Activated naive CD8-positive, alpha-beta T cell treated with anti-CD3 and anti-CD28 coated beads, Interleukin-2, amount 50 U/mL, for 24 hours (primary cell): ENCODE data around the gene CKAP4.

ENCODE experiments used
- ATAC-seq: fragments of 150-1000 bp; cut with Tn5 transposase; one replicate; pipeline ENCODE4 v1.10.0; 2021
- DNase-seq: peaks from one replicate; pipeline ENCODE4 v3.0.0; 2021
- H3K27ac Mint-ChIP-seq: one replicate; pipeline ENCODE4 v1.8.0; 2021; ENCODE audit warnings: mild to moderate bottlenecking, mixed read lengths
- H3K27me3 Mint-ChIP-seq: one replicate; pipeline ENCODE4 v1.8.0; 2021; ENCODE audit warnings: mixed read lengths
- H3K36me3 Mint-ChIP-seq: one replicate; pipeline ENCODE4 v1.8.0; 2021; ENCODE audit warnings: low read depth, mixed read lengths
- H3K4me1 Mint-ChIP-seq: one replicate; pipeline ENCODE4 v1.8.0; 2021; ENCODE audit warnings: mixed read lengths
- H3K4me3 Mint-ChIP-seq: one replicate; pipeline ENCODE4 v1.8.0; 2021; ENCODE audit warnings: mild to moderate bottlenecking, moderate library complexity, mixed read lengths
- H3K9me3 Mint-ChIP-seq: one replicate; pipeline ENCODE4 v1.8.0; 2021; ENCODE audit warnings: mixed read lengths

The CKAP4 gene

GRCh38 chr12:106239241-106239950, 8.4 kb downstream of the CKAP4 start:
- peaks cover 15% of the 10 kb centered on the region for H3K36me3 Mint-ChIP-seq
- ATAC-seq: no peak
- no peaks in the 10 kb centered on the region for H3K9me3 Mint-ChIP-seq
- no peaks in the 10 kb centered on the region for H3K4me1 Mint-ChIP-seq
- DNase-seq: no peak
- H3K27ac Mint-ChIP-seq: no peak overlapping the region
- H3K4me3 Mint-ChIP-seq: no peak overlapping the region
- peaks cover 2% of the 10 kb centered on the region for H3K27me3 Mint-ChIP-seq

GRCh38 chr12:106238146-106238545, 9.7 kb downstream of the CKAP4 start:
- ATAC-seq: no peak
- no peak overlapping the region for H3K27ac Mint-ChIP-seq

DNA sequence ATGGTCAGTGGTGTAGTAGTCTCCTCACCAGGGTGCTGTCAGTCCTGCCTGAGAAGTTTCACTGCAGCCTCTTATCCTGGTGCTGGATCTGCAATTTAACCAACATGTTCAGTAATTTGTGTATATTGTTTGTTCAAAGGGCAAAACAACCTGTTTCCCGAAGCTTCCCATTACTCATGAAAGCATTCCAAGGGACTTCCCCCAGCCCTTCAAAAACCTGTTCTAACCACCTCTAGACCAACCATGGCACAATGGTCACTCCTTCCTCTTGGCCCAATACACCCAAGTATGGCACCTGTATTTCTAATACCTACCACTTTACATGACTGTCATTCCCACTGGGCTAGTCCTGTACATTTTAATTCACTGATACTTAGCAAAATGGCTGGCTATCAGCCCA, 12.1 kb downstream of the CKAP4 start:
- Mint-ChIP-seq H3K4me3 (no peak overlapping the region), H3K9me3 (no peaks in the 10 kb centered on the region), H3K27ac (peak overlapping the region; percentile 19), H3K36me3 (peaks cover 14% of the 10 kb centered on the region), H3K27me3 (peaks cover 1% of the 10 kb centered on the region), H3K4me1 (no peaks in the 10 kb centered on the region)
- DNase-seq (no peak), ATAC-seq (no peak)

More at GRCh38 chr12:106238146-106238545, 9.7 kb downstream of the CKAP4 start:
- H3K27me3 Mint-ChIP-seq: peaks cover 2% of the 10 kb centered on the region
- no peak overlapping the region for H3K4me3 Mint-ChIP-seq
- H3K9me3 Mint-ChIP-seq: no peaks in the 10 kb centered on the region
- peaks cover 15% of the 10 kb centered on the region for H3K36me3 Mint-ChIP-seq
- no peak for DNase-seq
- no peaks in the 10 kb centered on the region for H3K4me1 Mint-ChIP-seq

DNA sequence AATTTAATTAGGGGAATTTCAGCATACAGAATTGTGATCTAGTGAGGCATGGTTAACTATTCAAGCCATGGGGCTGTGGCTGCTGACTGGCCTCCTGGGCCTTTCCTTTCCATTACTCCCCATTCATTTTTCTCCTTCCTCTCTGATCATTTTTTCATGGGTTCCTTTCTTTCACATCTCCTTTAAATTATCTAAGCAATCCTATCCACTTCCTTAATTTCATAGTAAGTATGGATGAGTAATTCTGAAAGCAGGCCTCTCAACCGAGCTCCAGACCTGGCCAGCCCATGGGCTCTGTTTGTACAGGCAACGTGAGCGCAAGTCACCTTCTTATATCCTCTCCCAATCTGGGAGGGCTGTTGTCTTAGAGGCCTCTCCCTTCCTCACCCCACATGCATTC, 13.4 kb downstream of the CKAP4 start:
- Mint-ChIP-seq H3K36me3 (peaks cover 9% of the 10 kb centered on the region), H3K27ac (no peak overlapping the region), H3K27me3 (peaks cover 1% of the 10 kb centered on the region), H3K9me3 (no peaks in the 10 kb centered on the region), H3K4me3 (no peak overlapping the region), H3K4me1 (no peaks in the 10 kb centered on the region)
- ATAC-seq (no peak), DNase-seq (no peak)

GRCh38 chr12:106233011-106233410, 14.8 kb downstream of the CKAP4 start:
- no peaks in the 10 kb centered on the region for H3K9me3 Mint-ChIP-seq
- peaks cover 1% of the 10 kb centered on the region for H3K27me3 Mint-ChIP-seq
- no peak overlapping the region for H3K27ac Mint-ChIP-seq
- H3K4me3 Mint-ChIP-seq: no peak overlapping the region
- no peak for ATAC-seq
- H3K4me1 Mint-ChIP-seq: no peaks in the 10 kb centered on the region
- H3K36me3 Mint-ChIP-seq: peaks cover 3% of the 10 kb centered on the region
- no peak for DNase-seq

DNA sequence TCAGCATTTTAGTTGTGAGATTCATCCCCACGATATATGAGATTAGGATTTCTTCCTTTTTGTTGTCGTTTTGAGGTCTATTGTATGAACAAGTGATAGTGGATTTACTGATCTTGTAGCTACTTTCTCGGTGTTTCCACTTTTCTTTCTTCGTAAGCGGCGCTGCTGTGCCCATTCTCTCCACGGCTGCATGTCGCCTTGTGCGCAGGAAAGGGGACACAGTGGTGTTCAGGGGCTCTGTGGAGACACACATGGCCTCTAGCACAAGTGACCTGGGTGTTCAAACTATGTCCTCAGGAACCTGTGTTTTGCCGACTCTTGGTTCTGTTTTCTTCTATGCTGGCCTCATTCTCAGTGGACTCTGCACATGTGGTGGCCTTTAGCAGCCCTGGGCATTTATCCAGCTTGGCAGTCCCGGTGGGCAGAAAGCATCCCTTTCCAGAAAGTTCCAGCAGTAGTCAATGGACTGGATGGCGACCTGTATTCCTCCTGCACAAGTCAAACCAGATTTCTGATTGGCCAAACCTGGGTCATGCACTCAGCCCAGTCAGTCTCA, 18.7 kb downstream of the CKAP4 start:
- ATAC-seq (no peak), DNase-seq (no peak)
- no peaks in the 10 kb centered on the region for H3K36me3 Mint-ChIP-seq
- H3K27ac Mint-ChIP-seq: no peak overlapping the region
- peaks cover 12% of the 10 kb centered on the region for H3K4me1 Mint-ChIP-seq
- peaks cover 1% of the 10 kb centered on the region for H3K27me3 Mint-ChIP-seq
- H3K9me3 Mint-ChIP-seq: no peaks in the 10 kb centered on the region
- no peak overlapping the region for H3K4me3 Mint-ChIP-seq

DNA sequence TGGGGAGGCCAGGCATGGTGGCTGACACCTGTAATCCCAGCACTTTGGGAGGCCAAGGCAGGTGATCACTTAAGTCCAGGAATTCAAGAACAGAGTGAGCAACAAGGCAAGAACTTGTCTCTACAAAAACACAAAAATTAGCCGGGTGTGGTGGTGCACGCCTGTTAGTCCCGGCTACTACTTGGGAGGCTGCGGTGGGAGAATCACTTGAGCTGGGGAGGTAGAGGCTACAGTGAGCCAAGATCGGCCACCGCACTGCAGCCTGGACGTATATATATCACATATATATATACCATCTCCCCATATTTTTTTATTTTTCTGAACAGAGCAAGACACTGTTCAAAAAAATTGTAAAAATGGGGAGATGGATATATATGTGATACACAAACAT, 19.5 kb downstream of the CKAP4 start:
- no peak for ATAC-seq
- no peak overlapping the region for H3K27ac Mint-ChIP-seq
- peaks cover 1% of the 10 kb centered on the region for H3K27me3 Mint-ChIP-seq
- H3K4me1 Mint-ChIP-seq: peaks cover 13% of the 10 kb centered on the region
- H3K36me3 Mint-ChIP-seq: no peaks in the 10 kb centered on the region
- H3K9me3 Mint-ChIP-seq: no peaks in the 10 kb centered on the region
- H3K4me3 Mint-ChIP-seq: no peak overlapping the region
- DNase-seq: no peak

GRCh38 chr12:106227641-106228319, 20.0 kb downstream of the CKAP4 start:
- ATAC-seq (peak; percentile 68), DNase-seq (peak; percentile 35)
- no peak overlapping the region for H3K27ac Mint-ChIP-seq
- no peaks in the 10 kb centered on the region for H3K9me3 Mint-ChIP-seq
- peaks cover 13% of the 10 kb centered on the region for H3K4me1 Mint-ChIP-seq
- no peak overlapping the region for H3K4me3 Mint-ChIP-seq
- H3K27me3 Mint-ChIP-seq: peaks cover 1% of the 10 kb centered on the region
- H3K36me3 Mint-ChIP-seq: no peaks in the 10 kb centered on the region

DNA sequence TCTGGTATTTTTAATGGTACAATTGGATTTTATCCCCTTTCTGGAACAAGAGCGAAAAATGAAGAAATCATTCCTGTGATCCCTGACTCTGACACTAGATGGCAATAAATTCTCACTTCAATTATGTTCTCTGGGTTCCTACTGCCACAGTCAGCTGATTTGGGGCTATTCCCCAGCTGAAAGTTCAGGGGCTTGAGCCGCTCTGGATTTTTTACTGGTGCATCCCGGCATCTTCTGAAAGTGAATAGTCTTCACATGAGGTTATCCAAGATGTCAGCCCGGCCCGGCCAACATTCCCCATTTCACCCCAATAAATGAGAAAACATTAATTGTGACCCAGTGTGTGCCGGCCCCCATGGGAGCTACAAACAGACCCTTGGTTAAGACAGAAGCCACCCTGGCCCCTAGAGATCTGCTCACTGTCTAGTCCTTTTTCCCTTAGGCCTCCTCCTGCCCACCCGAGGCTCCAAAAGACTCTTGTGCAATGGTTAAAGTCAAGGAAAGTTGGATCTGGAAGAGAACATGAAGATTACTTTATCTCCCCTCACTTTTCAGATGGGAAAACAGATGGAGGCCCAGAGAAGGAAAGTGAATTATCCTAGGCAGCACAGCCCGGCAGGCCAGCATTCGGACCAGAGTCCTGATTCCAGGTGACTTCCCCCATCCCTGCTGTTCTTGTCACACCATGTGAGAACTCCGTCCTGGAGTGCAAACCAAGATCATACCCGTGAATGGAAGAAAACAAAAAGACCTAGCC, 20.8 kb downstream of the CKAP4 start:
- no peak for ATAC-seq
- H3K27ac Mint-ChIP-seq: no peak overlapping the region
- DNase-seq: no peak
- H3K36me3 Mint-ChIP-seq: no peaks in the 10 kb centered on the region
- peaks cover 2% of the 10 kb centered on the region for H3K27me3 Mint-ChIP-seq
- no peaks in the 10 kb centered on the region for H3K9me3 Mint-ChIP-seq
- H3K4me1 Mint-ChIP-seq: peaks cover 13% of the 10 kb centered on the region
- H3K4me3 Mint-ChIP-seq: no peak overlapping the region

DNA sequence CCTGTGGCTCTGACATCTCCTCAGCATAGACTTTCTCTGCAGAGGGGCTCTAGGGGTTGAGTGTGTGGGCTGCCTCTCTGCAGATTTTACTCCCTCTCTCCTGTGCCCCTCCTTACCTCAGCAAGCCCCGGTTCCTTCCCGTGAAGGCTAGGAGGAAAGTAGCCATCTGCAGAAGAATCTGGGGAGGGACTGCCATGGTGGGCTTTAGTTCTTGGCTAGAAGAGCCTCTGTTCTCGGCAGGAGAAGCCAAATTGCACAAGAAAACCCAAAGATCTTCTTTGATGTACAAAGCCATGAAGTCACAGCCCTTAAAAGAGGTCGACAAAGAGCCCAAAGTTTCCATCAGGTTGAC, 23.5 kb downstream of the CKAP4 start:
- Mint-ChIP-seq H3K27ac (no peak overlapping the region), H3K4me3 (no peak overlapping the region), H3K9me3 (no peaks in the 10 kb centered on the region), H3K4me1 (peaks cover 13% of the 10 kb centered on the region), H3K36me3 (no peaks in the 10 kb centered on the region), H3K27me3 (peaks cover 4% of the 10 kb centered on the region)
- ATAC-seq (no peak), DNase-seq (no peak)

GRCh38 chr12:106223485-106224354, 24.1 kb downstream of the CKAP4 start:
- Mint-ChIP-seq H3K4me3 (no peak overlapping the region), H3K9me3 (peaks cover 4% of the 10 kb centered on the region), H3K36me3 (peaks cover 2% of the 10 kb centered on the region), H3K27me3 (peaks cover 7% of the 10 kb centered on the region), H3K4me1 (peaks cover 13% of the 10 kb centered on the region), H3K27ac (no peak overlapping the region)
- DNase-seq (peak; percentile 72), ATAC-seq (peak; percentile 72)

- Mint-ChIP-seq H3K27ac (no peak overlapping the region), H3K9me3 (peaks cover 15% of the 10 kb centered on the region), H3K4me3 (no peak overlapping the region), H3K4me1 (peaks cover 2% of the 10 kb centered on the region), H3K27me3 (peaks cover 17% of the 10 kb centered on the region), H3K36me3 (peaks cover 2% of the 10 kb centered on the region)
- ATAC-seq (no peak), DNase-seq (no peak)
These were observed 27.3 kb downstream of the CKAP4 start for GRCh38 chr12:106220536-106220935.

DNA sequence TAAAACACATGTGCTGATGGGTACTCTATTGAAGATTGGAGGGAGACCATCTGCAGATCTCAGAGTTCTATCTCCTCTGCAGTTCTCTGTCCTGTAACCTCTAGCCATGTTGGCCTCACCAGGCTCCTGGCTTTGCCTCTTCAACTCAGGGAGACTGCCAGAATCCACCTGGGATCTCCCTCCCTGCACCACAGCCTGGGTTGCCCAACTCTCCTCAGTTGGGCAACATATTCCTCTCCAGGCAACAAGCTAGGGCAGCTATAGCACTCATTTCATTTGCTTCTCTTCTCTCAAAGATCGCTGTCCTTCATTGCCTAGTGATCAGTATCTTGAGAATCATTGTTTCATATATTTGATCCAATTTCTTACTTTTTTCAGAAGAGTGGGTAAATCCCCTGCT, 28.8 kb downstream of the CKAP4 start:
- DNase-seq (no peak), ATAC-seq (no peak)
- Mint-ChIP-seq H3K27ac (no peak overlapping the region), H3K27me3 (peaks cover 23% of the 10 kb centered on the region), H3K4me1 (peaks cover 1% of the 10 kb centered on the region), H3K9me3 (peaks cover 15% of the 10 kb centered on the region), H3K4me3 (no peak overlapping the region), H3K36me3 (peaks cover 2% of the 10 kb centered on the region)

- ATAC-seq (no peak), DNase-seq (no peak)
- H3K9me3 Mint-ChIP-seq: peaks cover 15% of the 10 kb centered on the region
- no peaks in the 10 kb centered on the region for H3K4me1 Mint-ChIP-seq
- H3K27ac Mint-ChIP-seq: no peak overlapping the region
- H3K27me3 Mint-ChIP-seq: peaks cover 26% of the 10 kb centered on the region
- peaks cover 2% of the 10 kb centered on the region for H3K36me3 Mint-ChIP-seq
- no peak overlapping the region for H3K4me3 Mint-ChIP-seq
These were observed 30.1 kb downstream of the CKAP4 start for GRCh38 chr12:106217706-106218105.
